Myocyte (in vitro differentiated cells): Measurements from ENCODE around the gene RPUSD4. TPM values are rescaled to one million over a fixed set of nuclear protein-coding genes. Genes with fewer than 3 reads are reported as not detected.

Experiments used
- DNase-seq: peaks from one replicate; pipeline ENCODE4 v3.0.0-alpha.2; 2012; ENCODE audit warnings: low read depth
- total RNA-seq: library from RNA; depleted of rRNA; stranded (reverse); fragments of >200 nt; gene quantifications from 2 replicates; pipeline ENCODE4 v1.2.3, GENCODE V29; 2014

RPUSD4 gene
- total RNA-seq, 1 donor from 2014 or later, result 37.6 TPM

- DNase-seq, result no peak
Measured at GRCh38 chr11:126182787-126183445, 28.5 kb downstream of the RPUSD4 start.

GRCh38 chr11:126181939-126182730, 29.3 kb downstream of the RPUSD4 start:
- DNase-seq, result no peak

GRCh38 chr11:126176853-126177470, 34.5 kb downstream of the RPUSD4 start:
- no peak for DNase-seq

GRCh38 chr11:126175393-126175792, 36.1 kb downstream of the RPUSD4 start:
- no peak for DNase-seq

GRCh38 chr11:126174816-126175215, 36.6 kb downstream of the RPUSD4 start:
- DNase-seq, result no peak

GRCh38 chr11:126173257-126173656, 38.2 kb downstream of the RPUSD4 start:
- DNase-seq, result peak; percentile 87

GRCh38 chr11:126172596-126173038, 38.8 kb downstream of the RPUSD4 start:
- peak; percentile 90 for DNase-seq

- no peak for DNase-seq
Measured at GRCh38 chr11:126169291-126169690, 42.2 kb downstream of the RPUSD4 start.

GRCh38 chr11:126167488-126167887, 44.0 kb downstream of the RPUSD4 start:
- peak; percentile 73 for DNase-seq

GRCh38 chr11:126166413-126166812, 45.0 kb downstream of the RPUSD4 start:
- DNase-seq, result no peak

- no peak for DNase-seq
Measured at GRCh38 chr11:126165757-126166156, 45.7 kb downstream of the RPUSD4 start.

- DNase-seq, result peak; percentile 38
Measured at GRCh38 chr11:126165311-126165720, 46.1 kb downstream of the RPUSD4 start.

- no peak for DNase-seq
Measured at GRCh38 chr11:126164781-126165180, 46.7 kb downstream of the RPUSD4 start.

GRCh38 chr11:126163779-126164178, 47.7 kb downstream of the RPUSD4 start:
- DNase-seq, result no peak

GRCh38 chr11:126163074-126163700, 48.3 kb downstream of the RPUSD4 start:
- DNase-seq, result peak; percentile 96

GRCh38 chr11:126162306-126163030, 49.0 kb downstream of the RPUSD4 start:
- peak; percentile 88 for DNase-seq

GRCh38 chr11:126161023-126161391, 50.4 kb downstream of the RPUSD4 start:
- DNase-seq, result no peak

- DNase-seq, result no peak
Measured at GRCh38 chr11:126160345-126161022, 51.0 kb downstream of the RPUSD4 start.

- no peak for DNase-seq
Measured at GRCh38 chr11:126159719-126160344, 51.6 kb downstream of the RPUSD4 start.
